Loucy (cell line): ENCODE results near the gene FSTL5.

Source experiments
- CTCF ChIP-seq: fragments of 200-600 bp; sonication (generic); conservative IDR thresholded peaks from 2 replicates; pipeline ENCODE4 v1.5.1; 2014; ENCODE audit warnings: mild to moderate bottlenecking, antibody characterized with exemption, low read length
- EZH2phosphoT487 ChIP-seq: fragments of 200-600 bp; IDR thresholded peaks from 2 replicates; pipeline ENCODE4 v1.6.1; 2018; ENCODE audit warnings: antibody characterized with exemption, mild to moderate bottlenecking, moderate library complexity, borderline replicate concordance

- TF ChIP-seq CTCF (no peak), EZH2phosphoT487 (no peak)
Observed at GRCh38 chr4:161350946-161351345, 812.9 kb downstream of the FSTL5 start.
